ENCODE results near the gene METTL25B.

The METTL25B gene

GRCh38 chr1:156746728-156747631 is 18.7 kb downstream of the METTL25B start:
- TF ChIP-seq, protein P1, sequence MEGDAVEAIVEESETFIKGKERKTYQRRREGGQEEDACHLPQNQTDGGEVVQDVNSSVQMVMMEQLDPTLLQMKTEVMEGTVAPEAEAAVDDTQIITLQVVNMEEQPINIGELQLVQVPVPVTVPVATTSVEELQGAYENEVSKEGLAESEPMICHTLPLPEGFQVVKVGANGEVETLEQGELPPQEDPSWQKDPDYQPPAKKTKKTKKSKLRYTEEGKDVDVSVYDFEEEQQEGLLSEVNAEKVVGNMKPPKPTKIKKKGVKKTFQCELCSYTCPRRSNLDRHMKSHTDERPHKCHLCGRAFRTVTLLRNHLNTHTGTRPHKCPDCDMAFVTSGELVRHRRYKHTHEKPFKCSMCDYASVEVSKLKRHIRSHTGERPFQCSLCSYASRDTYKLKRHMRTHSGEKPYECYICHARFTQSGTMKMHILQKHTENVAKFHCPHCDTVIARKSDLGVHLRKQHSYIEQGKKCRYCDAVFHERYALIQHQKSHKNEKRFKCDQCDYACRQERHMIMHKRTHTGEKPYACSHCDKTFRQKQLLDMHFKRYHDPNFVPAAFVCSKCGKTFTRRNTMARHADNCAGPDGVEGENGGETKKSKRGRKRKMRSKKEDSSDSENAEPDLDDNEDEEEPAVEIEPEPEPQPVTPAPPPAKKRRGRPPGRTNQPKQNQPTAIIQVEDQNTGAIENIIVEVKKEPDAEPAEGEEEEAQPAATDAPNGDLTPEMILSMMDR (IDR thresholded peaks at IDR 0.05; ENCODE audit: insufficient read depth, low read length, missing control alignments): peak; percentile 5
- CTCF ChIA-PET: interaction anchor here (0.8 to 2.2 kb wide), 12 partner anchors 19 to 181 kb away, joined by 3 to 16 read pairs (median 4); partner anchors contain the start of genes ISG20L2, METTL25B, NTRK1 and PRCC
- peak overlapping the region; percentile 61 for H3K4me3 ChIP-seq (ENCODE audit: low read depth, low read length)
- DNase-seq (ENCODE audit: low read depth, low spot score): no peak
- POLR2A ChIA-PET: interaction anchor here (0.7 to 1.8 kb wide), 2 partner anchors 19 to 770 kb away, joined by 3 to 7 read pairs; partner anchors contain the start of genes ISG20L2 and METTL25B

GRCh38 chr1:156747742-156748669 is 19.7 kb downstream of the METTL25B start:
- peak overlapping the region; percentile 96 for H3K4me3 ChIP-seq (ENCODE audit: low read depth, low read length)

DNA sequence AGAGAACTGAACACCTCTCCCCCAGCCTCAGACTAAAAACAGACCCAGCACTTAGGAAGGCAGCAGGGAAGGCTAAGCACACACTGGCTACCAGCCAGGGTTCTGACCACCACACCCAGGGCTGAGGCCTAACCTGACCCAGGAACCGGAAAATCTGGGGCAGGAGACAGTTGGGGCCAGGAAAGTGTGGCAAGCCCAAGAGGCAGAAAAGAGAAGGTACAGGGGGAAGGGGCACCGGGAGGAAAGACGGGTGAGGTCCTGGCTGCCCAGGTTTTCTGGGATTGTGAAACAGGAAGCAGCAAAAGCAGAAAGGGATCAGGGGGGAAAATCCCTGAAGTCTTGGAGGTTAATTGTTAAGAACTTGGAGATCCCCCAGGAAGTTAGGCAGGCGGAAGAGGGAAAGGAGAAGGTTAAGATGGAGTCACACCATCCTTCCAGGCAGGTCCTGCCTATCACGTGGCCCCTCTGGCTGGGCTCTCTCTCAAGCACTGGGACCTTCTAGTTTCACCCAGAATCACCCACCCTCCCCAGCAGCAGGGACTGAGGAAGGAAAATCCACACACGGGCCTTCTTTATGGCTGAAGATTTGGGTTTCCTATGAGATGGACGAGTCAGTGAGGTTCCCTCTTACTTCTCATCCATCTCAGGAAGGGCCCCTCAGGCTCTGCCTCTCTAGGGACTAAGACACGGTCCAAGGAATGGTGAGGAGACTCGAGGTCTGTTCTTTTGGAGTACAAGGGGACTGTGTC is 20.6 kb downstream of the METTL25B start:
- POLR2A ChIA-PET: interaction anchor here (1.8 kb wide), 1 partner anchor 21 kb away, joined by 7 read pairs; the partner anchor contains the start of genes ISG20L2 and METTL25B
- no peak for DNase-seq (ENCODE audit: low read depth, low spot score)
- TF ChIP-seq, protein P1 (IDR thresholded peaks at IDR 0.05; ENCODE audit: insufficient read depth, low read length, missing control alignments): no peak
- peak overlapping the region; percentile 96 for H3K4me3 ChIP-seq (ENCODE audit: low read depth, low read length)
- CTCF ChIA-PET: interaction anchor here (0.8 to 1.8 kb wide), 2 partner anchors 22 to 23 kb away, joined by 4 to 16 read pairs; partner anchors contain the start of genes ISG20L2 and METTL25B

More at GRCh38 chr1:156747742-156748669, 19.7 kb downstream of the METTL25B start:
- TF ChIP-seq, protein P1 (IDR thresholded peaks at IDR 0.05; ENCODE audit: insufficient read depth, low read length, missing control alignments): no peak
- DNase-seq (ENCODE audit: low read depth, low spot score): no peak
- ChIA-PET POLR2A (interaction anchor here (0.7 to 1.8 kb wide), 3 partner anchors 19 to 771 kb away, joined by 3 to 7 read pairs (median 3); partner anchors contain the start of genes ISG20L2 and METTL25B), CTCF (interaction anchor here (0.8 to 1.9 kb wide), 11 partner anchors 18 to 180 kb away, joined by 3 to 16 read pairs (median 4); partner anchors contain the start of genes ISG20L2, METTL25B and NTRK1)

GRCh38 chr1:156749419-156750118 is 21.3 kb downstream of the METTL25B start:
- H3K4me3 ChIP-seq (ENCODE audit: low read depth, low read length): peak overlapping the region; percentile 96
- CTCF ChIA-PET: interaction anchor here (0.8 to 3.4 kb wide), 3 partner anchors 20 to 60 kb away, joined by 3 to 12 read pairs (median 4); no protein-coding TSS in a partner anchor
- POLR2A ChIA-PET: interaction anchor here (1.1 to 3.1 kb wide), 2 partner anchors 9 to 22 kb away, joined by 4 to 18 read pairs; partner anchors contain the start of genes ISG20L2, METTL25B and MRPL24
- TF ChIP-seq, protein P1 (IDR thresholded peaks at IDR 0.05; ENCODE audit: insufficient read depth, low read length, missing control alignments): no peak
- no peak for DNase-seq (ENCODE audit: low read depth, low spot score)

Measured in AG04449 (cell line).